Measurements from ENCODE around the gene TMEM45A. TPM values are rescaled to one million over a fixed set of nuclear protein-coding genes. Genes with fewer than 3 reads are reported as not detected.

TMEM45A gene
- total and polyA plus RNA-seq, 3 donors from 2014 or later: 12.2 to 56.0 (median 18.3) TPM

DNA sequence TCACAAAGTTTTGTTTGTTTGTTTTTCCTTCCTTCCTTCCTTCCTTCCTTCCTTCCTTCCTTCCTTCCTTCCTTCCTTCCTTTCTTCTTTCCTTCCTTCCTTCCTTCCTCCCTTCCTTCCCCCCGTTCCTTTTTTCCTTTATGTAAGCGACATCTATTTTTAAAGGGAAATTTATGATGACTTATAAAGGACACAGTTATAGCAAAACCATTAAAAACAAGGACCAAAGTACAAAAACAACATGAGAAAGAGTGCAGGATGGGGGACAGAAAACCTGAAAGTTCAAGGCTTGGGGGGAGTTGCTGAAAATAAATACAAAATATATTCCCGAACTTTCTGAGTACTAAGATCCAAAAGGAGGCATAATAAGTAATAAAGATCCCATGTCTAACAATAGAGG is 118.8 kb downstream of the TMEM45A start:
- Histone ChIP-seq H3K27ac (no peak overlapping the region), H3K4me1 (no peaks in the 10 kb centered on the region), H3K4me3 (no peak overlapping the region), H3K36me3 (ENCODE audit: low read depth, missing control alignments) (no peaks in the 10 kb centered on the region), H3K27me3 (no peaks in the 10 kb centered on the region), H3K9me3 (no peaks in the 10 kb centered on the region)
- DNase-seq: no peak
- 49 to 64% methylated on average over 3 of the region's 3 CpGs for WGBS, 2 donors
- TF ChIP-seq, protein P1, sequence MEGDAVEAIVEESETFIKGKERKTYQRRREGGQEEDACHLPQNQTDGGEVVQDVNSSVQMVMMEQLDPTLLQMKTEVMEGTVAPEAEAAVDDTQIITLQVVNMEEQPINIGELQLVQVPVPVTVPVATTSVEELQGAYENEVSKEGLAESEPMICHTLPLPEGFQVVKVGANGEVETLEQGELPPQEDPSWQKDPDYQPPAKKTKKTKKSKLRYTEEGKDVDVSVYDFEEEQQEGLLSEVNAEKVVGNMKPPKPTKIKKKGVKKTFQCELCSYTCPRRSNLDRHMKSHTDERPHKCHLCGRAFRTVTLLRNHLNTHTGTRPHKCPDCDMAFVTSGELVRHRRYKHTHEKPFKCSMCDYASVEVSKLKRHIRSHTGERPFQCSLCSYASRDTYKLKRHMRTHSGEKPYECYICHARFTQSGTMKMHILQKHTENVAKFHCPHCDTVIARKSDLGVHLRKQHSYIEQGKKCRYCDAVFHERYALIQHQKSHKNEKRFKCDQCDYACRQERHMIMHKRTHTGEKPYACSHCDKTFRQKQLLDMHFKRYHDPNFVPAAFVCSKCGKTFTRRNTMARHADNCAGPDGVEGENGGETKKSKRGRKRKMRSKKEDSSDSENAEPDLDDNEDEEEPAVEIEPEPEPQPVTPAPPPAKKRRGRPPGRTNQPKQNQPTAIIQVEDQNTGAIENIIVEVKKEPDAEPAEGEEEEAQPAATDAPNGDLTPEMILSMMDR (IDR thresholded peaks at IDR 0.05): no peak
- TF ChIP-seq POLR2A (IDR thresholded peaks at IDR 0.05): no peak
- intact Hi-C loops (cut with DNase I; ENCODE audit: low total_unique reads): no loop called here

DNA sequence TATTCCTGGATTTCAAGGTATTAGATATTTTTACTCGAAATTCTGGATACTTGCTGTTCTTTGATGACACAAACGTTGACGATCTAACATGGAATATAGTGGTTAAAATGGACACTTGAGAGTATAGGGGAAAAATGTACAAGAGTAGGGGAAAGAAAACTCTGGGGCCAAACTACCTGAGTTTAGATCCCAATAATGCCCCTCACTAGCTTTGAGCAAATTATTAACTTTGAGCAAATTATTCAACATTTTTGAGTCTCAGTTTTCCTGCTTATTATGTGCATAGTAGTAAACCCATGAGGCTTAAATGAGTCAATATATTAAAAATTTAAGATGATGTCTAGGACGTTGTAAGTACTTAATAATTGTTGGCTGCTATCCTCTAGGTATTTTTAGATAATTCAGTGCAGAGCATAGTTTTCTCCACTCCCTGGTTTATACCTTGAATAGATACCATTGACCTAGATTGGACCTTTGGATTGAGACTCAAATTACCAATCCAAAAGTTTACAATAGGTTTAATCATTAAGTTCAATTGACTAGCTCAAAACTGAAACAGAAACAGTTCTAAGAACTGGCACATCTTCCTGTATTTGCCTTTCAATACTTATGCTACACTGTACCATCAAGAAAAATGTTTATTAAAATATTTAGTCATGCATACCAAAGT is 121.4 kb downstream of the TMEM45A start:
- Histone ChIP-seq H3K4me1 (no peaks in the 10 kb centered on the region), H3K27me3 (no peaks in the 10 kb centered on the region), H3K4me3 (no peak overlapping the region), H3K9me3 (no peaks in the 10 kb centered on the region), H3K36me3 (ENCODE audit: low read depth, missing control alignments) (no peaks in the 10 kb centered on the region), H3K27ac (no peak overlapping the region)
- no peak for DNase-seq
- WGBS, 2 donors: 79 to 81% methylated on average over 4 of the region's 4 CpGs
- intact Hi-C loops (cut with DNase I; ENCODE audit: low total_unique reads): no loop called here
- no peak for TF ChIP-seq POLR2A (IDR thresholded peaks at IDR 0.05)
- TF ChIP-seq, protein P1 (IDR thresholded peaks at IDR 0.05): no peak

DNA sequence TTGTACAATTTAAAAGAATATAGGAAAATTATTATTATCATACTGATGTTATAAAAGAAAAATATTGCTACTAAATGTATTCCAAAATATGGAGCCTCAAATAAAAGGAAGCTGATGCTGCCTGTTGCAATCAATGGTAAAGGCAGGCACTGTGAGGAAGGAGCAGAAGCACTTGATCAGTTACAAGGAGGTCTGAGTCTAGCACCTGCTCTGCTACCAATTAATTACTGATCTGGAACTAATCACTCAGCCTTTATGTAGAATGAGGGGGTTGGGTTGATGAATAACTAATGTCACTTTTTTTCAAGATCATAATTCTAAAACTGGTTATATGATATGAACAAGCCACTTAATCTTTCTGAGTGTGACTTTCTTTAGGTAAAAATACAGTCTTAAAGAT is 122.5 kb downstream of the TMEM45A start:
- intact Hi-C loops (cut with DNase I; ENCODE audit: low total_unique reads): no loop called here
- Histone ChIP-seq H3K27me3 (no peaks in the 10 kb centered on the region), H3K9me3 (no peaks in the 10 kb centered on the region), H3K4me1 (no peaks in the 10 kb centered on the region), H3K4me3 (no peak overlapping the region), H3K27ac (no peak overlapping the region), H3K36me3 (ENCODE audit: low read depth, missing control alignments) (no peaks in the 10 kb centered on the region)
- no peak for DNase-seq
- TF ChIP-seq, protein P1 (IDR thresholded peaks at IDR 0.05): no peak
- no peak for TF ChIP-seq POLR2A (IDR thresholded peaks at IDR 0.05)

- no peaks in the 10 kb centered on the region for H3K4me1 ChIP-seq
- H3K36me3 ChIP-seq (ENCODE audit: low read depth, missing control alignments): no peaks in the 10 kb centered on the region
- intact Hi-C loops (cut with DNase I; ENCODE audit: low total_unique reads): no loop called here
- no peak for DNase-seq
- H3K9me3 ChIP-seq: no peaks in the 10 kb centered on the region
- TF ChIP-seq POLR2A (IDR thresholded peaks at IDR 0.05): no peak
- TF ChIP-seq, protein P1 (IDR thresholded peaks at IDR 0.05): no peak
- no peaks in the 10 kb centered on the region for H3K27me3 ChIP-seq
- H3K27ac ChIP-seq: no peak overlapping the region
- no peak overlapping the region for H3K4me3 ChIP-seq
Measured at GRCh38 chr3:100615684-100616083, 123.3 kb downstream of the TMEM45A start.

- H3K4me1 ChIP-seq: no peaks in the 10 kb centered on the region
- DNase-seq: no peak
- H3K36me3 ChIP-seq (ENCODE audit: low read depth, missing control alignments): no peaks in the 10 kb centered on the region
- H3K9me3 ChIP-seq: no peaks in the 10 kb centered on the region
- TF ChIP-seq, protein P1 (IDR thresholded peaks at IDR 0.05): no peak
- H3K4me3 ChIP-seq: no peak overlapping the region
- no peak overlapping the region for H3K27ac ChIP-seq
- no peaks in the 10 kb centered on the region for H3K27me3 ChIP-seq
- intact Hi-C loops (cut with DNase I; ENCODE audit: low total_unique reads): no loop called here
Measured at GRCh38 chr3:100621251-100621650, 128.8 kb downstream of the TMEM45A start.
